Heart left ventricle (tissue), 13 donors: ENCODE results near the gene TPRA1.

Experiments
- CTCF ChIP-seq, 12 donors: fragments of 200-600 bp; sonication (generic) in 4 of 12; IDR thresholded peaks; one replicate each; pipeline versions ENCODE4 v1.5.0 to v1.8.0; 2018 to 2022; ENCODE audit warnings: antibody characterized with exemption in 12 of 12, mild to moderate bottlenecking in 5 of 12
- POLR2A ChIP-seq, 2 donors: fragments of 450-650 bp; IDR thresholded peaks; one replicate each; pipeline ENCODE4 v1.6.1; 2017; ENCODE audit warnings: antibody characterized with exemption in 2 of 2, mild to moderate bottlenecking in 2 of 2, moderate library complexity in 2 of 2
- donor health status: ischemic (EF 13 %, LVEDD 7.1; RV severe dilation, severe dysfunction).
- donor health status: DM: no; HTN: yes; CAD: no.
- donor health status: DM: no; HTN: no; CAD: no.
- donor health status: ischemic (EF 25% LVEDD 6.9; RV normal size, moderate dysfunction).
- donor health status: ischemic (EF 25% LVEDD 5.7; RV mildly dilated, moderate dysfunction).
- donor health status: ischemic (EF 35%, LVEDD 5.7; RV mildly dilated, moderate dysfunction).
- donor health status: nonischemic (EF 11% LVEDD 7.7; RV severe dilation, severe dysfunction).
- donor health status: DM: yes; HTN: yes; CAD: no.
- donor health status: PGD.
- donor health status: ischemic (EF 29% LVEDD 5.4; RV normal size, mild dysfunction).
- donor health status: nonischemic (EF 23%, LVEDD 6.1; RV moderate dilation, normal function).

GRCh38 chr3:127640042-127640355, 49.5 kb upstream of the TPRA1 start:
- no peak for TF ChIP-seq CTCF (IDR thresholded peaks at IDR 0.05)
- no peak for TF ChIP-seq POLR2A (IDR thresholded peaks at IDR 0.05)
